KMS-11 (cell line): ENCODE data around the gene MEOX2.

Experiments
- H2AFZ ChIP-seq: fragments of 200-600 bp; sonication (generic); 2 replicates; pipeline ENCODE4 v1.6.1; 2016; ENCODE audit warnings: antibody characterized with exemption, mixed run types, low read depth
- H3K27ac ChIP-seq: fragments of 200-600 bp; sonication (generic); 2 replicates; pipeline ENCODE4 v1.6.1; 2016; ENCODE audit warnings: mild to moderate bottlenecking, mixed run types
- H3K27me3 ChIP-seq: fragments of 200-600 bp; sonication (generic); 2 replicates; pipeline ENCODE4 v1.6.1; 2017; ENCODE audit warnings: mild to moderate bottlenecking, low read depth, mixed run types, moderate library complexity; ENCODE audit not compliant: insufficient read depth
- H3K36me3 ChIP-seq: fragments of 200-600 bp; sonication (generic); 2 replicates; pipeline ENCODE4 v1.6.1; 2017; ENCODE audit warnings: mild to moderate bottlenecking, mixed run types; ENCODE audit not compliant: insufficient read depth
- H3K4me1 ChIP-seq: fragments of 200-600 bp; sonication (generic); 2 replicates; pipeline ENCODE4 v1.6.1; 2016; ENCODE audit warnings: mild to moderate bottlenecking, low read depth, mixed run types; ENCODE audit not compliant: poor library complexity, severe bottlenecking
- H3K4me2 ChIP-seq: fragments of 200-600 bp; sonication (generic); 2 replicates; pipeline ENCODE4 v1.7.0; 2016; ENCODE audit warnings: mild to moderate bottlenecking, mixed run types
- H3K4me3 ChIP-seq: fragments of 200-600 bp; sonication (generic); IDR thresholded peaks from 2 replicates; pipeline ENCODE4 v1.6.1; 2017; ENCODE audit warnings: low read depth, low read length, mixed read lengths; ENCODE audit not compliant: insufficient read depth
- H3K79me2 ChIP-seq: fragments of 200-600 bp; sonication (generic); 2 replicates; pipeline ENCODE4 v1.6.1; 2016; ENCODE audit warnings: low read depth, mixed run types; ENCODE audit not compliant: insufficient read depth
- H3K9ac ChIP-seq: fragments of 200-600 bp; sonication (generic); 2 replicates; pipeline ENCODE4 v1.6.1; 2016; ENCODE audit warnings: mild to moderate bottlenecking, mixed run types
- H4K20me1 ChIP-seq: fragments of 200-600 bp; sonication (generic); 2 replicates; pipeline ENCODE4 v1.6.1; 2016; ENCODE audit warnings: mild to moderate bottlenecking, mixed run types; ENCODE audit not compliant: insufficient read depth
- CTCF ChIP-seq: fragments of 200-600 bp; sonication (generic); conservative IDR thresholded peaks from 2 replicates; pipeline ENCODE4 v1.6.1; 2017; ENCODE audit warnings: low read depth, mild to moderate bottlenecking, antibody characterized with exemption, low read length, moderate library complexity, mixed read lengths

MEOX2 gene

GRCh38 chr7:15609287-15609686 lies 77.2 kb downstream of the MEOX2 start:
- Histone ChIP-seq H3K4me3 (no peak overlapping the region), H3K9ac (no peak overlapping the region), H2AFZ (no peak overlapping the region), H3K79me2 (no peaks in the 10 kb centered on the region), H3K27ac (no peak overlapping the region), H3K27me3 (no peaks in the 10 kb centered on the region), H3K4me2 (no peak overlapping the region), H3K4me1 (no peaks in the 10 kb centered on the region), H3K36me3 (no peaks in the 10 kb centered on the region), H4K20me1 (no peaks in the 10 kb centered on the region)
- no peak for TF ChIP-seq CTCF

GRCh38 chr7:15607529-15608210 lies 78.8 kb downstream of the MEOX2 start:
- H3K27me3 ChIP-seq: no peaks in the 10 kb centered on the region
- H3K9ac ChIP-seq: no peak overlapping the region
- no peaks in the 10 kb centered on the region for H4K20me1 ChIP-seq
- H3K4me2 ChIP-seq: no peak overlapping the region
- H3K27ac ChIP-seq: no peak overlapping the region
- no peaks in the 10 kb centered on the region for H3K79me2 ChIP-seq
- TF ChIP-seq CTCF: no peak
- no peak overlapping the region for H2AFZ ChIP-seq
- H3K4me1 ChIP-seq: no peaks in the 10 kb centered on the region
- H3K36me3 ChIP-seq: no peaks in the 10 kb centered on the region
- no peak overlapping the region for H3K4me3 ChIP-seq

- Histone ChIP-seq H3K9ac (no peak overlapping the region), H3K4me2 (no peak overlapping the region), H4K20me1 (no peaks in the 10 kb centered on the region), H3K27me3 (no peaks in the 10 kb centered on the region), H3K4me3 (no peak overlapping the region), H3K4me1 (no peaks in the 10 kb centered on the region), H3K79me2 (no peaks in the 10 kb centered on the region), H3K27ac (no peak overlapping the region), H3K36me3 (no peaks in the 10 kb centered on the region), H2AFZ (no peak overlapping the region)
- TF ChIP-seq CTCF: no peak
Observed at GRCh38 chr7:15606561-15606960, 79.9 kb downstream of the MEOX2 start.

GRCh38 chr7:15604166-15604565 lies 82.3 kb downstream of the MEOX2 start:
- Histone ChIP-seq H3K4me1 (no peaks in the 10 kb centered on the region), H3K4me2 (no peak overlapping the region), H3K27ac (no peak overlapping the region), H3K27me3 (no peaks in the 10 kb centered on the region), H2AFZ (no peak overlapping the region), H3K36me3 (no peaks in the 10 kb centered on the region), H3K4me3 (no peak overlapping the region), H3K9ac (no peak overlapping the region), H3K79me2 (no peaks in the 10 kb centered on the region), H4K20me1 (no peaks in the 10 kb centered on the region)
- TF ChIP-seq CTCF: no peak
